HG03432 (cell line): Measurements from ENCODE around the gene ANGPTL2.

ENCODE experiments used
- ATAC-seq: cut with Tn5 transposase; IDR thresholded peaks from one replicate; pipeline ENCODE4 v1.9.1; 2021; ENCODE audit warnings: mild to moderate bottlenecking, moderate library complexity; ENCODE audit not compliant: unreplicated experiment

The ANGPTL2 gene

GRCh38 chr9:127079446-127080140, 42.8 kb downstream of the ANGPTL2 start:
- ATAC-seq: no peak

GRCh38 chr9:127078988-127079387, 43.4 kb downstream of the ANGPTL2 start:
- no peak for ATAC-seq

GRCh38 chr9:127078336-127078735, 44.1 kb downstream of the ANGPTL2 start:
- ATAC-seq: no peak

GRCh38 chr9:127077644-127077946, 44.8 kb downstream of the ANGPTL2 start:
- no peak for ATAC-seq

DNA sequence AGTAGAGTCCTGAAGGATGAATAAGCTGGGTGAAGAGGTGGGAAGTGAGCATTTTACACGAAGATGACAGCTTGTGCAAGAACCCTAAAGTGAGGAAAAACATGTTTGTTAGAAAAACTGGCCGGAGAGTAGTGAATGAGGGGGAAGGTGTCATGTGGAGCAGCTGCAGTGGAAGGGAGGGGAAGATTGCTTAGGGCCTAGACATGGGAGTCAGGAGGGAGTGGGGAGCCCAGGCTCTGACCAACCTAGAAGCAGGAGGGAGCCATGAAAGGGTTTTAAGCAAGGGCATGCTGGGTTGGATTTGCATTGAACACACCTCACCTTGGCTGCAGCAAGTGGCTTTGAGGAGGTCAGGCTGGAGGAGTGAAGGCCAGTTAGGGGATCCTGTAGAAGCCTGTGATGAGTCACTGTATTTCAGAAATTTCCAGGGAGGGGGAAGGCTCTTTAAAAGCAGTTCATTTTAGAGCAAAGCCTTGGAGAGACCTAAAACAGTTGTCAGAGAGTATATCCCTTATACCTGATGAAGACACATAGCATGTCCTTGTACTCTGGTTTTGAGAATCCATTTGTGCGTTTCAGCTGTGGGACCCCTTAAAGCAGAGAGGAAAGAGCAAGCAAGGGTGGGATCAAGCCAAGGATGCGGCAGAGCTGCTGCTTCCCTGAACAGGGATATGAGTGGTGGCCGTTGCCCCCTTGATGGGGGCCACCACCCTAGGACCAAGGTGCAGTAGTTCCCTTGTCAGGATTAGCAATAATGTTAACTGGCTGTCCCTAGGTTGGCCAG, 45.4 kb downstream of the ANGPTL2 start:
- ATAC-seq: no peak

DNA sequence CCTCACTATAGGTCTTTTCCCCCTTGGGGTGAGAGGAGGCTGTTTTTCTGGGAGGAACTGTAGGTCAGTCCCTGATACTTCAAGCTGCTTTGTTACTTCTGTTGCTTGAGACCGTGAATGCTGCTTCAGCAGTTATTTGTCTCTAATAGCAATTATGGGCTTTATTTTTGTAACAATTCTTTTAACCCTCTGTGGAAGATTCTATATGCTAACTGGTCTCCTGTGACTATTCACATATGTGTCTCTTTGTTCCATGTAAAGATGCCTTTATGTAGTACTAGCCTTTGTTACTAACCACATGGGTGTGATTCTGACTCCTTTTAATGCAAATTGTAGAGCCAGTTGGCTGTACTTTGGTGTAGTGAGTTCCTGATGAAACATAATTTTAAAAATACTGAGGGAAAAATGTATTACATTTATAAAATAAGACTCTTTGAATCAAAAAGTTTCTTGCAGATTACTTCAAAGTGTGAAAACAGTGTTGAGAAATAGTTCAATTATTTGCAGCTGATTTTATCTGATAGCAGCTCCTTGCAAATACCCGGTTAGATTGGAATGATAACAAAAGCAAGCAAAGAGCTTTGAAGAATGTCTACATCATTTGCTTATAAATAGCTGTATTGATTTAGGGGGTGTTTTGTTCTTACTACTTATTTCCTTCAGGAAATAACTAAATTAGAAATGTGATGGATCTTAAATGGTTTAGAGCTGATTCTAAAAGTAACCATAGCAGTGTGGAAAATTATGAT, 46.6 kb downstream of the ANGPTL2 start:
- ATAC-seq: no peak

- ATAC-seq: no peak
Measured at GRCh38 chr9:127074561-127075548, 47.6 kb downstream of the ANGPTL2 start.

GRCh38 chr9:127067603-127068220, 54.7 kb downstream of the ANGPTL2 start:
- no peak for ATAC-seq

GRCh38 chr9:127066851-127067136, 55.6 kb downstream of the ANGPTL2 start:
- ATAC-seq: no peak

DNA sequence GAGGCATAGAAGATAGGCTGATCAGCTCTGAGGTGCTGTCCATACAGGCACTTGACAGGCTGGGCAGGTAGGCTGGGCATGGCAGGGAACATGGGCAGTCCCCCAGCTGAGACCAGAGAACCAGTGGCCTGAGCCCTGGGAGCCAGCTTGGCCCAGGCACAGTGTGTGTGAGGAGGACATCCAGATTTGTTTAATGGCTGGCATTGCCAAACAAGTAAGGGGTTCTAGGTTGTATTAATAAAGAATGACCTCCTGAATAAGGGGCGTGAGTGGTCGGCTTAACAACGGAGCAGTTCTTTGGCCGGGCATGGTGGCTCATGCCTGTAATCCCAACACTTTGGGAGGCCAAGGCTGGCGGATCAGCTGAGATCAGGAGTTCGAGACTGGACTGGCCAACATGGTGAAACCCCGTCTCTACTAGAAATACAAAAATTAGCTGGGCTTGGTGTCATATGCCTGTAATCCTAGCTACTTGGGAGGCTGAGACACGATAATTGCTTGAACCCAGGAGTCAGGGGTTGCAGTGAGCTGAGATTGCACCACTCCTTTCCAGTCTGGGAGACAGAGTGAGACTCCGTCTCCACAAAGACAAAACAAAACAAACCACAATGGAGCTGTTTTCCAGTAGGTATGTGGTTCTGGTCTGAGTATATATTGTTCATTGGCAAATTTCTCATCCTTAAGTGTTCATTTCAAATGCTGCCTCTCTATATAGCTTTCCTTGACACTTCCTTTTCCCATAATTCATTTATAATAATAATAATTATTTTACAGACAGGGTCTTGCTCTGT, 56.2 kb downstream of the ANGPTL2 start:
- ATAC-seq: no peak

DNA sequence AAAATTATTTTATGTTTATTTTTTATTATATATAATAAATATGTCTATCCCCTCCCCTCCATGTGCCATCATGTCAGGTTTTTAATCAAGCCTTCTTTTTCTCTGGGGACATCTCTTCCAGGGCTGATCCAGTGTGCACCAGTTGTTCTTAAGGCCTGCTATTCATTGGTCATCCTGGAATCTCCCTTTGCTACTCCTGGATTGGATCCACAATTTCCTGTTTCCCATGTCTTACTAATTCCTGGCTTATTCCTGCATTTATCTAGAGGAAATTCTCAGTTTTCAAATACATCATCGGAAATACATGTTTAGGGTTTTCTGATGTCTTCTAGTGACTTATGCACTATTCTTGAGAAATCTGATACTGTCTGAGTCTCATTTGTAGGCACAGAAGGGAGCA, 56.8 kb downstream of the ANGPTL2 start:
- ATAC-seq: no peak

- ATAC-seq: peak; percentile 38
Measured at GRCh38 chr9:127064335-127064734, 58.1 kb downstream of the ANGPTL2 start.

GRCh38 chr9:127061411-127061810, 61.0 kb downstream of the ANGPTL2 start:
- no peak for ATAC-seq

- no peak for ATAC-seq
Measured at GRCh38 chr9:127059765-127060361, 62.6 kb downstream of the ANGPTL2 start.

DNA sequence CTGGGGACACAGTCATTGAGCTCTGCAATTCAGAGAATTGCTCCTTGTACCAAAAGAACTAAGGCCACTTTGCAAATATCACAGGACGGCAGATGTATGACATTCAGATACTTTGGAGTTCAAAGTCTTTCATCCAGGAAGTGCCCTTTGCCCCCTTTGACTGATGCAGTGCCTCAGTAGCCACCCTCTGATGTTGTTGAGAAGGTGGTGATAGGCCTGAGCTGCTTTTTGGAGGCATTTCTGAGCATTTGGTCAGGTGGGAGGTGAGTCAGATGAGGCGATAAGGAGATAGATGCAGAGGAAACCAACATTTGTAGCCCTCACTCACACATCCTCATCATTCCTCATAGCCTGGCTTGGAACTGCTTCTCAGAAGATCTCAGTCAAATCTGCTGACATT, 63.4 kb downstream of the ANGPTL2 start:
- no peak for ATAC-seq

DNA sequence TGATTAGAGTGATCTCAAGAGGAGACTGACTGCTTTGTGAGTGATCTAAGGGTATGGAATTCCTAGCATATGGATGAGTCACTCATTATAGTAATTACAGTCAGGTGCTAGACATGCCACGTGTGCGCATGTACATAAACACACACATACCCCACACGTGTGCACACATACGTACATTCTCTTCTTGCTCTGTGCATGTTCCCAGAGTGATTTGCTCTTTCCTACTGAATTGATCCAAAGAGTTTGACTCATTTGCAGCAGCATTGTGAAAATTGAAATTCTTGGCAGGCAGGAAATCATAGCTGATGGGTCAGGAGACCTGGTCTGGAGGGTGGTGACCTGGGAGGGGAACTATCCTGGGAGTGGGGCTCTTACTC, 63.8 kb downstream of the ANGPTL2 start:
- ATAC-seq: no peak

DNA sequence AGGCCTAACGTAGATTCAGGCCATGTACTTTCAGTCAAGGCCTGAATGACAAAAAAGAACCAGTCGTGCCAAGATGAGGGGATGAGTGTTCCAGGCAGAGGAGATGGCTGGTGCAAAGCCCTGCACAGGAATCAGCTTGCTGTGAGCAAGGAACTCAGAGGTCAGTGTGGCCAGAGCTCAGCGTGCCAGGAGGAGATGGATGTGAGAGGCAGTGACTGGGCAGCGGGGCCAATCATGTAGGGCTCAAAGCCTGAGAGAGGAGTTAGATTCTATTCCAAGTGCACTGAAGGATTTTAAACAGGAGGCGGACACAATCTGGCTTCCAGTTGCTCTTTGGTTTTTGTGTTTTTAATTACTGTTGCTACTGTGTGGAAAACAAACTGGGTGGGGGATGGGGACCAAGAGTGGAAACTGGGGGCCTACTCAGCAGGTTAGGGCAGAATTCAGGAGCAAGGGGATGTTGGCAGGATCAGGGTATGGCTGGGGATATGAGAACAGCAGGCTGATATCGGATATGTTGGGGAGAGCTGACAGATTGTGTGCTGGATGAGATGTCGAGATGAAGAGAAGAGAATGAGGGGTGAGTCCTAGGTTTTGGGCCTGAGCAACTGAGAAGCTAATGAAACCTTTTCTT, 64.3 kb downstream of the ANGPTL2 start:
- no peak for ATAC-seq

- no peak for ATAC-seq
Measured at GRCh38 chr9:127056446-127056845, 66.0 kb downstream of the ANGPTL2 start.
